SK-N-SH (cell line): Measurements from ENCODE around the gene MYRF.
A peak's percentile ranks its signal among the peaks of the same experiment; 100 is the strongest.

Experiments
- EP300 ChIP-seq, 2 experiments: IDR thresholded peaks; 2 replicates each; pipeline versions ENCODE4 v1.4.0 to v1.6.1; 2012; ENCODE audit warnings: borderline replicate concordance in 1 of 2, low read depth in 1 of 2, low read length in 1 of 2
- FOXM1 ChIP-seq: IDR thresholded peaks from 2 replicates; pipeline ENCODE4 v1.4.0; 2012; ENCODE audit warnings: low read depth, mild to moderate bottlenecking
- MAX ChIP-seq: IDR thresholded peaks from 2 replicates; pipeline ENCODE4 v1.4.0; 2012; ENCODE audit warnings: low read depth
- POLR2AphosphoS5 ChIP-seq: IDR thresholded peaks from 2 replicates; pipeline ENCODE4 v1.6.1; 2012; ENCODE audit warnings: low read depth, low read length
- YY1 ChIP-seq: IDR thresholded peaks from 2 replicates; pipeline ENCODE4 v1.4.0; 2012; ENCODE audit warnings: low read depth, mild to moderate bottlenecking
- TF ChIP-seq, protein P1 (sequence below): fragments of 150-350 bp; IDR thresholded peaks from 2 replicates; pipeline ENCODE4 v1.6.1; 2016; ENCODE audit warnings: mild to moderate bottlenecking, low read depth, low read length
- TF ChIP-seq, protein P2 (sequence below): fragments of 200-600 bp; sonication (generic); IDR thresholded peaks from 2 replicates; pipeline ENCODE4 v1.6.1; 2017; ENCODE audit warnings: antibody characterized with exemption, mild to moderate bottlenecking, moderate library complexity

GRCh38 chr11:61828629-61829407 lies 76.4 kb downstream of the MYRF start:
- TF ChIP-seq MAX (no peak), EP300 (IDR thresholded peaks at IDR 0.05; ENCODE audit: borderline replicate concordance in 1 of 2, low read depth in 1 of 2, low read length in 1 of 2) (no peak), YY1 (peak; percentile 83), POLR2AphosphoS5 (no peak), FOXM1 (no peak)
- TF ChIP-seq, protein P1, sequence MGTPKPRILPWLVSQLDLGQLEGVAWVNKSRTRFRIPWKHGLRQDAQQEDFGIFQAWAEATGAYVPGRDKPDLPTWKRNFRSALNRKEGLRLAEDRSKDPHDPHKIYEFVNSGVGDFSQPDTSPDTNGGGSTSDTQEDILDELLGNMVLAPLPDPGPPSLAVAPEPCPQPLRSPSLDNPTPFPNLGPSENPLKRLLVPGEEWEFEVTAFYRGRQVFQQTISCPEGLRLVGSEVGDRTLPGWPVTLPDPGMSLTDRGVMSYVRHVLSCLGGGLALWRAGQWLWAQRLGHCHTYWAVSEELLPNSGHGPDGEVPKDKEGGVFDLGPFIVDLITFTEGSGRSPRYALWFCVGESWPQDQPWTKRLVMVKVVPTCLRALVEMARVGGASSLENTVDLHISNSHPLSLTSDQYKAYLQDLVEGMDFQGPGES: no peak
- TF ChIP-seq, protein P2, sequence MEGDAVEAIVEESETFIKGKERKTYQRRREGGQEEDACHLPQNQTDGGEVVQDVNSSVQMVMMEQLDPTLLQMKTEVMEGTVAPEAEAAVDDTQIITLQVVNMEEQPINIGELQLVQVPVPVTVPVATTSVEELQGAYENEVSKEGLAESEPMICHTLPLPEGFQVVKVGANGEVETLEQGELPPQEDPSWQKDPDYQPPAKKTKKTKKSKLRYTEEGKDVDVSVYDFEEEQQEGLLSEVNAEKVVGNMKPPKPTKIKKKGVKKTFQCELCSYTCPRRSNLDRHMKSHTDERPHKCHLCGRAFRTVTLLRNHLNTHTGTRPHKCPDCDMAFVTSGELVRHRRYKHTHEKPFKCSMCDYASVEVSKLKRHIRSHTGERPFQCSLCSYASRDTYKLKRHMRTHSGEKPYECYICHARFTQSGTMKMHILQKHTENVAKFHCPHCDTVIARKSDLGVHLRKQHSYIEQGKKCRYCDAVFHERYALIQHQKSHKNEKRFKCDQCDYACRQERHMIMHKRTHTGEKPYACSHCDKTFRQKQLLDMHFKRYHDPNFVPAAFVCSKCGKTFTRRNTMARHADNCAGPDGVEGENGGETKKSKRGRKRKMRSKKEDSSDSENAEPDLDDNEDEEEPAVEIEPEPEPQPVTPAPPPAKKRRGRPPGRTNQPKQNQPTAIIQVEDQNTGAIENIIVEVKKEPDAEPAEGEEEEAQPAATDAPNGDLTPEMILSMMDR: peak; percentile 60
